Measurements from ENCODE around the gene MBOAT7.
"Not testable (repeated sequence)": the region's sequence is repeated elsewhere in the genome, so short reads cannot be mapped to it uniquely, and the experiment has no call there.

DNA sequence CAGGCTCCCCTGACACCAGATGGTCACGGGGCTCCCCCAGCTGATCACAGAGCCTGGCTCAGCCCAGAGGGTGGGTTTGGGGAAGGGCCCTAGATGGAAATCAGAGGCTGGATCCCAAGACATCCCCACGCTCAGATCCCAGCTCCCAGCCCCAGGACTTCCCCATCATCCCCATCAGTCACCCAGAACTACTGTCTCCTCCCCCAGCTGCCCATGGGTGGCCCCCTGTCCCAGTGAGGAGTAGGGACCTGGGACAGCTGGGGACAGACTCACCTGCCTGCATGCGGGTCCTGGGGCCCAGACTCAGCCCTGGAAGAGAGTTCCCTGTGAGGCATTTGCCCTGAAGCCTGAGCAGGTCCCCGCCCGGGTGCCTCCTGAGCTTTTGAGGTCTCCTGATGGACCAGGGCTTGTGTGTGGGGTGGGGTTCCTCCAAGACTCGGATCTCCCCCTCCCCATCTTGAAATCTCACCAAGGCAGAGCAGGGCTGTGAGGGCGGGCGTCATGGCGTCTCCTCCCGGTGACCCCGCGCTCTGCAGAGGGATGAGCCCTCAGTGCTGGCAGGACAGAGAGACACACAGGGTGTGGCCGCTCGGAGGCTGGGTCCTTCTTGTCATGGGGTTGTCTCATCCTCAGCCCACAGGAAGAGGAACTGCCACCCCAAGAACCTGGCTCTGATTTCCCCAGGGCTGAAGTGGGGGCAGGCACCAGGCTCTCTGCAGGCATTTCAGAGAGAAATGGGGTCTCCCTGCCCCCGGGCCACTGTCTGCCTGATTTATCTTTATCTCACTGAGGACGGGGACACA is 33.3 kb upstream of the MBOAT7 start, which contains the start of gene LILRB3:
- TF ChIP-seq, protein P1, sequence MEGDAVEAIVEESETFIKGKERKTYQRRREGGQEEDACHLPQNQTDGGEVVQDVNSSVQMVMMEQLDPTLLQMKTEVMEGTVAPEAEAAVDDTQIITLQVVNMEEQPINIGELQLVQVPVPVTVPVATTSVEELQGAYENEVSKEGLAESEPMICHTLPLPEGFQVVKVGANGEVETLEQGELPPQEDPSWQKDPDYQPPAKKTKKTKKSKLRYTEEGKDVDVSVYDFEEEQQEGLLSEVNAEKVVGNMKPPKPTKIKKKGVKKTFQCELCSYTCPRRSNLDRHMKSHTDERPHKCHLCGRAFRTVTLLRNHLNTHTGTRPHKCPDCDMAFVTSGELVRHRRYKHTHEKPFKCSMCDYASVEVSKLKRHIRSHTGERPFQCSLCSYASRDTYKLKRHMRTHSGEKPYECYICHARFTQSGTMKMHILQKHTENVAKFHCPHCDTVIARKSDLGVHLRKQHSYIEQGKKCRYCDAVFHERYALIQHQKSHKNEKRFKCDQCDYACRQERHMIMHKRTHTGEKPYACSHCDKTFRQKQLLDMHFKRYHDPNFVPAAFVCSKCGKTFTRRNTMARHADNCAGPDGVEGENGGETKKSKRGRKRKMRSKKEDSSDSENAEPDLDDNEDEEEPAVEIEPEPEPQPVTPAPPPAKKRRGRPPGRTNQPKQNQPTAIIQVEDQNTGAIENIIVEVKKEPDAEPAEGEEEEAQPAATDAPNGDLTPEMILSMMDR (conservative IDR thresholded peaks at IDR 0.05) = not testable (repeated sequence)
- not testable (repeated sequence) for TF ChIP-seq ZFX (IDR thresholded peaks at IDR 0.05)
